GM18861 (cell line): ENCODE results near the gene SLC39A11.
"Not testable (repeated sequence)": the region's sequence is repeated elsewhere in the genome, so short reads cannot be mapped to it uniquely, and the experiment has no call there.

ENCODE experiments used
- ATAC-seq: cut with Tn5 transposase; IDR thresholded peaks from one replicate; pipeline ENCODE4 v1.9.1; 2021; ENCODE audit not compliant: unreplicated experiment

Gene SLC39A11

GRCh38 chr17:72850410-72851118 is 241.9 kb downstream of the SLC39A11 start:
- ATAC-seq: no peak

- no peak for ATAC-seq
These were observed 246.1 kb downstream of the SLC39A11 start for GRCh38 chr17:72846399-72846798.

GRCh38 chr17:72843591-72843990 is 248.9 kb downstream of the SLC39A11 start:
- ATAC-seq: no peak

GRCh38 chr17:72840019-72840418 is 252.5 kb downstream of the SLC39A11 start:
- ATAC-seq: no peak

- no peak for ATAC-seq
These were observed 253.3 kb downstream of the SLC39A11 start for GRCh38 chr17:72839131-72839725.

GRCh38 chr17:72838581-72838980 is 253.9 kb downstream of the SLC39A11 start:
- no peak for ATAC-seq

- no peak for ATAC-seq
These were observed 254.4 kb downstream of the SLC39A11 start for GRCh38 chr17:72838068-72838467.

GRCh38 chr17:72837335-72837734 is 255.2 kb downstream of the SLC39A11 start:
- ATAC-seq: no peak

- ATAC-seq: no peak
These were observed 259.2 kb downstream of the SLC39A11 start for GRCh38 chr17:72833128-72833765.

- no peak for ATAC-seq
These were observed 260.2 kb downstream of the SLC39A11 start for GRCh38 chr17:72832306-72832705.

- ATAC-seq: no peak
These were observed 262.6 kb downstream of the SLC39A11 start for GRCh38 chr17:72829883-72830282.

GRCh38 chr17:72826602-72827001 is 265.9 kb downstream of the SLC39A11 start:
- ATAC-seq: no peak

- not testable (repeated sequence) for ATAC-seq
These were observed 266.4 kb downstream of the SLC39A11 start for GRCh38 chr17:72826059-72826458.

GRCh38 chr17:72825218-72825617 is 267.3 kb downstream of the SLC39A11 start:
- no peak for ATAC-seq

GRCh38 chr17:72824267-72824666 is 268.2 kb downstream of the SLC39A11 start:
- not testable (repeated sequence) for ATAC-seq

- no peak for ATAC-seq
These were observed 270.0 kb downstream of the SLC39A11 start for GRCh38 chr17:72822358-72823023.

- no peak for ATAC-seq
These were observed 276.1 kb downstream of the SLC39A11 start for GRCh38 chr17:72816406-72816805.

- no peak for ATAC-seq
These were observed 279.0 kb downstream of the SLC39A11 start for GRCh38 chr17:72813481-72813880.

GRCh38 chr17:72812823-72813222 is 279.7 kb downstream of the SLC39A11 start:
- no peak for ATAC-seq

GRCh38 chr17:72811976-72812687 is 280.4 kb downstream of the SLC39A11 start:
- ATAC-seq: no peak

- ATAC-seq: no peak
These were observed 281.4 kb downstream of the SLC39A11 start for GRCh38 chr17:72810991-72811508.
